Measurements from ENCODE around the gene RGMA. TPM values are rescaled to one million over a fixed set of nuclear protein-coding genes. Genes with fewer than 3 reads are reported as not detected.

Gene RGMA
- total and polyA plus RNA-seq, 2 donors (not counting 3 experiments of a cell fraction or from before 2014, with no cell fraction given): 0.06 to 0.13 TPM

DNA sequence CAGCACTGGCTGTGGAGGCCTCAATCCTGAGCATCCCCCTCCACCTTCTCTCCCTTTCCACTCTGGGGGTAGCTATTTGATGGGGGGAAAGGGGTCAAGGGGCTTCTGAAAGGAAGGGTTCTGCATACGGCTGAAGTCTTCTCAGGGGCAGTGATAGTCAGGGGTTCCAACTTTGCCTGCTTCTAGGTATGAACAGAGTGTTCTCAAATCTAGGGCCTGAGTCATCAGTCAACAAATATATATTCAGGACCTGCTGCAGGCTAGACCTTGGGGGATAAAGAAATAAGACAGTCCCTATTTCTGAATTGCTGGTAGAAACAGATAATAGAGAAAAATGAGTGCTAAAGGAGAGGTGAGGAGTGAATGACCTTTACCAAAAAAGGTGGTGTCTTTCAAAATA is 12.8 kb downstream of the RGMA start:
- Histone ChIP-seq H3K36me3 (ENCODE audit: control insufficient read depth in 2 of 2, extremely low read depth in 1 of 2, insufficient read depth in 2 of 2, low read length in 2 of 2) (no peaks in the 10 kb centered on the region), H4K20me1 (replicated peaks; ENCODE audit: control insufficient read depth, extremely low read depth, insufficient read depth, low read length) (no peaks in the 10 kb centered on the region), H3K79me2 (ENCODE audit: control insufficient read depth, insufficient read depth, low read length) (no peaks in the 10 kb centered on the region), H3K27me3 (ENCODE audit: control insufficient read depth in 2 of 2, insufficient read depth in 2 of 2, low read length in 2 of 2) (peaks cover 12 to 25% of the 10 kb centered on the region in 2 experiments), H2AFZ (ENCODE audit: low read depth, low read length) (no peak overlapping the region), H3K4me1 (ENCODE audit: control insufficient read depth, extremely low read depth, insufficient read depth, low read length) (peaks cover 3% of the 10 kb centered on the region), H3K27ac (ENCODE audit: insufficient read depth, low read depth, low read length) (no peak overlapping the region), H3K4me2 (ENCODE audit: insufficient read depth, low read length) (no peak overlapping the region), H3K4me3 (replicated peaks in 1 of 3; ENCODE audit: insufficient read depth in 1 of 3, low read depth in 1 of 3, low read length in 3 of 3) (no peak overlapping the region), H3K9ac (replicated peaks; ENCODE audit: extremely low read depth, insufficient read depth, low read length) (no peak overlapping the region), H3K9me3 (replicated peaks; ENCODE audit: control insufficient read depth, insufficient read depth, low read length) (no peaks in the 10 kb centered on the region), H3K9me1 (replicated peaks; ENCODE audit: control insufficient read depth, extremely low read depth, insufficient read depth, low read length) (no peaks in the 10 kb centered on the region)
- dilution Hi-C loops (cut with MboI; ENCODE audit: extremely low pct_ligation_motif_present, low sequenced_read_pairs): no loop called here
- ChIA-PET CTCF (interaction anchor here (3.7 kb wide), 1 partner anchor 12 kb away, joined by 31 read pairs; the partner anchor contains the start of gene RGMA), POLR2A (no interaction called here)
- intact Hi-C loops (cut with micrococcal nuclease): no loop called here
- DNase-seq (ENCODE audit: low read depth, low spot score) (no peak), FAIRE-seq (no peak)
- TF ChIP-seq FOS (IDR thresholded peaks at IDR 0.05; ENCODE audit: borderline replicate concordance, insufficient read depth, low read length) (no peak), GATA2 (IDR thresholded peaks at IDR 0.05; ENCODE audit: insufficient read depth, insufficient read length, low read depth, low read length) (no peak), POLR2AphosphoS5 (IDR thresholded peaks at IDR 0.05; ENCODE audit: insufficient read depth, low read depth, low read length) (no peak), JUN (IDR thresholded peaks at IDR 0.05; ENCODE audit: borderline replicate concordance, insufficient read depth, insufficient read length, low read depth) (no peak), EZH2 (IDR thresholded peaks at IDR 0.05; ENCODE audit: borderline replicate concordance, low read depth, low read length, severe bottlenecking) (no peak), MYC (IDR thresholded peaks at IDR 0.05; ENCODE audit: low read depth, low read length) (no peak)
- TF ChIP-seq, protein P1, sequence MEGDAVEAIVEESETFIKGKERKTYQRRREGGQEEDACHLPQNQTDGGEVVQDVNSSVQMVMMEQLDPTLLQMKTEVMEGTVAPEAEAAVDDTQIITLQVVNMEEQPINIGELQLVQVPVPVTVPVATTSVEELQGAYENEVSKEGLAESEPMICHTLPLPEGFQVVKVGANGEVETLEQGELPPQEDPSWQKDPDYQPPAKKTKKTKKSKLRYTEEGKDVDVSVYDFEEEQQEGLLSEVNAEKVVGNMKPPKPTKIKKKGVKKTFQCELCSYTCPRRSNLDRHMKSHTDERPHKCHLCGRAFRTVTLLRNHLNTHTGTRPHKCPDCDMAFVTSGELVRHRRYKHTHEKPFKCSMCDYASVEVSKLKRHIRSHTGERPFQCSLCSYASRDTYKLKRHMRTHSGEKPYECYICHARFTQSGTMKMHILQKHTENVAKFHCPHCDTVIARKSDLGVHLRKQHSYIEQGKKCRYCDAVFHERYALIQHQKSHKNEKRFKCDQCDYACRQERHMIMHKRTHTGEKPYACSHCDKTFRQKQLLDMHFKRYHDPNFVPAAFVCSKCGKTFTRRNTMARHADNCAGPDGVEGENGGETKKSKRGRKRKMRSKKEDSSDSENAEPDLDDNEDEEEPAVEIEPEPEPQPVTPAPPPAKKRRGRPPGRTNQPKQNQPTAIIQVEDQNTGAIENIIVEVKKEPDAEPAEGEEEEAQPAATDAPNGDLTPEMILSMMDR (IDR thresholded peaks at IDR 0.05; ENCODE audit: extremely low read depth in 1 of 2, insufficient read depth in 1 of 2, low read depth in 1 of 2, low read length in 2 of 2): no peak
- TF ChIP-seq, protein P2, sequence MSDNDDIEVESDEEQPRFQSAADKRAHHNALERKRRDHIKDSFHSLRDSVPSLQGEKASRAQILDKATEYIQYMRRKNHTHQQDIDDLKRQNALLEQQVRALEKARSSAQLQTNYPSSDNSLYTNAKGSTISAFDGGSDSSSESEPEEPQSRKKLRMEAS (IDR thresholded peaks at IDR 0.05; ENCODE audit: insufficient read depth, insufficient read length): no peak
- no TSS peak for BruUV-seq (replicated peaks)
